Fibroblast of lung (primary cell): ENCODE results near the gene ZNF821. TPM values are rescaled to one million over a fixed set of nuclear protein-coding genes. Genes with fewer than 3 reads are reported as not detected.
"Not testable (repeated sequence)": the region's sequence is repeated elsewhere in the genome, so short reads cannot be mapped to it uniquely, and the experiment has no call there.

Experiments
- DNase-seq, 2 donors: peaks; one replicate each; pipeline versions ENCODE4 v3.0.0 to v3.0.0-alpha.2; 2010; ENCODE audit warnings: low read depth in 2 of 2
- H2AFZ ChIP-seq: 2 replicates; pipeline ENCODE4 v1.5.1; 2012; ENCODE audit warnings: low read length, control low read depth, inconsistent platforms
- H3K27ac ChIP-seq: 2 replicates; pipeline ENCODE4 v1.5.1; 2011; ENCODE audit warnings: low read length, control low read depth; ENCODE audit not compliant: insufficient read depth
- H3K27me3 ChIP-seq: 2 replicates; pipeline ENCODE4 v1.5.1; 2011; ENCODE audit warnings: mild to moderate bottlenecking, low read length; ENCODE audit not compliant: control insufficient read depth, insufficient read depth
- H3K36me3 ChIP-seq: 2 replicates; pipeline ENCODE4 v1.5.1; 2011; ENCODE audit warnings: low read length; ENCODE audit not compliant: control insufficient read depth, insufficient read depth
- H3K4me1 ChIP-seq: 2 replicates; pipeline ENCODE4 v1.5.1; 2011; ENCODE audit warnings: low read length; ENCODE audit not compliant: control insufficient read depth, insufficient read depth; ENCODE audit errors: extremely low read depth
- H3K4me2 ChIP-seq: 2 replicates; pipeline ENCODE4 v1.5.1; 2011; ENCODE audit warnings: low read length, control low read depth; ENCODE audit not compliant: insufficient read depth; ENCODE audit errors: extremely low read depth
- H3K4me3 ChIP-seq, 4 experiments: fragments of 200-600 bp in 1 of 4; sonication (generic) in 1 of 4; replicated peaks in 1 of 4; 2 replicates each; pipeline ENCODE4 v1.5.1; 2011 to 2016; ENCODE audit warnings: low read length in 4 of 4, low read depth in 3 of 4, mild to moderate bottlenecking in 3 of 4, control low read depth in 2 of 4, inconsistent platforms in 1 of 4, mixed read lengths in 1 of 4; ENCODE audit not compliant: insufficient read depth in 1 of 4; ENCODE audit errors: control extremely low read depth in 1 of 4
- H3K79me2 ChIP-seq: 2 replicates; pipeline ENCODE4 v1.5.1; 2012; ENCODE audit warnings: mild to moderate bottlenecking, low read length, inconsistent platforms; ENCODE audit not compliant: control insufficient read depth, insufficient read depth
- H3K9ac ChIP-seq: 2 replicates; pipeline ENCODE4 v1.5.1; 2011; ENCODE audit warnings: mild to moderate bottlenecking, low read length, control low read depth; ENCODE audit not compliant: insufficient read depth
- H3K9me3 ChIP-seq: 2 replicates; pipeline ENCODE4 v1.5.1; 2012; ENCODE audit warnings: low read depth, low read length; ENCODE audit not compliant: control insufficient read depth, insufficient read depth
- H4K20me1 ChIP-seq: 2 replicates; pipeline ENCODE4 v1.5.1; 2011; ENCODE audit warnings: low read length; ENCODE audit not compliant: control insufficient read depth, insufficient read depth; ENCODE audit errors: extremely low read depth
- CTCF ChIP-seq, 2 donors: IDR thresholded peaks in 1 of 2; conservative IDR thresholded peaks in 1 of 2; 1 replicate in 1 of 2; 2 replicates in 1 of 2; pipeline ENCODE4 v1.5.1; 2011 to 2012; ENCODE audit warnings: low read length in 2 of 2, control low read depth in 1 of 2, inconsistent platforms in 1 of 2, low read depth in 1 of 2, mild to moderate bottlenecking in 1 of 2
- EZH2 ChIP-seq: IDR thresholded peaks from 2 replicates; pipeline ENCODE4 v1.5.1; 2012; ENCODE audit warnings: low read length, control low read depth, mild to moderate bottlenecking; ENCODE audit errors: missing control alignments
- polyA plus RNA-seq, 2 donors: library from polyadenylated mRNA; depleted of rRNA in 1 of 2; stranded (reverse) in 1 of 2; unstranded in 1 of 2; fragments of >200 nt; gene quantifications; 2 replicates each; pipeline ENCODE4 v1.2.1, GENCODE V29; 2011 to 2012; ENCODE audit warnings: missing spikeins in 1 of 2
- total RNA-seq: library from RNA; depleted of rRNA; stranded (reverse); fragments of >200 nt; gene quantifications from 2 replicates; pipeline ENCODE4 v1.2.1, GENCODE V29; 2014

ZNF821 gene
- total and polyA plus RNA-seq, 2 donors (not counting 1 experiment from before 2014, with no cell fraction given): 5.8 to 5.9 TPM

GRCh38 chr16:71834291-71834690, 49.7 kb downstream of the ZNF821 start:
- H3K4me3 ChIP-seq: no peak overlapping the region
- H3K9ac ChIP-seq: no peak overlapping the region
- H3K4me1 ChIP-seq: no peaks in the 10 kb centered on the region
- H3K27ac ChIP-seq: no peak overlapping the region
- no peaks in the 10 kb centered on the region for H3K9me3 ChIP-seq
- H4K20me1 ChIP-seq: no peaks in the 10 kb centered on the region
- H3K79me2 ChIP-seq: no peaks in the 10 kb centered on the region
- DNase-seq: no peak
- no peak for TF ChIP-seq EZH2
- no peak for TF ChIP-seq CTCF (conservative IDR thresholded peaks at IDR 0.05 in 1 of 2, IDR thresholded peaks at IDR 0.05 in 1 of 2; ENCODE audit: low read depth in 1 of 2, low read length in 2 of 2)
- no peaks in the 10 kb centered on the region for H3K27me3 ChIP-seq
- no peaks in the 10 kb centered on the region for H3K36me3 ChIP-seq
- H2AFZ ChIP-seq: no peak overlapping the region
- no peak overlapping the region for H3K4me2 ChIP-seq

GRCh38 chr16:71832112-71832511, 51.9 kb downstream of the ZNF821 start:
- DNase-seq, H2AFZ ChIP-seq, H3K9me3 ChIP-seq: not testable (repeated sequence)

GRCh38 chr16:71831698-71832097, 52.3 kb downstream of the ZNF821 start:
- H3K27ac ChIP-seq, H3K4me1 ChIP-seq, H3K79me2 ChIP-seq, H2AFZ ChIP-seq, H3K9ac ChIP-seq, DNase-seq, H3K9me3 ChIP-seq, H3K27me3 ChIP-seq, H3K4me2 ChIP-seq, H3K36me3 ChIP-seq, H4K20me1 ChIP-seq, H3K4me3 ChIP-seq: not testable (repeated sequence)

More at GRCh38 chr16:71832112-71832511, 51.9 kb downstream of the ZNF821 start:
- H4K20me1 ChIP-seq, H3K4me1 ChIP-seq, H3K36me3 ChIP-seq, H3K27me3 ChIP-seq, H3K9ac ChIP-seq, H3K79me2 ChIP-seq, H3K4me2 ChIP-seq, H3K27ac ChIP-seq, H3K4me3 ChIP-seq: not testable (repeated sequence)

- H4K20me1 ChIP-seq: no peaks in the 10 kb centered on the region
- TF ChIP-seq CTCF (conservative IDR thresholded peaks at IDR 0.05 in 1 of 2, IDR thresholded peaks at IDR 0.05 in 1 of 2; ENCODE audit: low read depth in 1 of 2, low read length in 2 of 2) (no peak), EZH2 (no peak)
- no peaks in the 10 kb centered on the region for H3K27me3 ChIP-seq
- H3K9me3 ChIP-seq: no peaks in the 10 kb centered on the region
- H3K36me3 ChIP-seq: no peaks in the 10 kb centered on the region
- H3K79me2 ChIP-seq: no peaks in the 10 kb centered on the region
- no peak overlapping the region for H2AFZ ChIP-seq
- no peak overlapping the region for H3K4me3 ChIP-seq
- no peak overlapping the region for H3K4me2 ChIP-seq
- no peak for DNase-seq
- H3K4me1 ChIP-seq: no peaks in the 10 kb centered on the region
- H3K9ac ChIP-seq: no peak overlapping the region
- no peak overlapping the region for H3K27ac ChIP-seq
Measured at GRCh38 chr16:71830359-71830758, 53.6 kb downstream of the ZNF821 start.
